Lower lobe of right lung (tissue), 2 donors: ENCODE results near the gene APLN. TPM values are rescaled to one million over a fixed set of nuclear protein-coding genes. Genes with fewer than 3 reads are reported as not detected.

Experiments used
- ATAC-seq, 2 donors: fragments of 200-7000 bp; cut with Tn5 transposase; one replicate each; pipeline ENCODE4 v1.9.1; 2020 to 2022; ENCODE audit warnings: mild to moderate bottlenecking in 2 of 2, moderate library complexity in 2 of 2
- DNase-seq: peaks from one replicate; pipeline ENCODE4 v3.0.0-alpha.2; 2020
- H3K27ac ChIP-seq: fragments of 200-600 bp; one replicate; pipeline ENCODE4 v1.8.0; 2022
- H3K27me3 ChIP-seq: fragments of 200-600 bp; one replicate; pipeline ENCODE4 v1.8.0; 2022; ENCODE audit warnings: low read depth
- H3K36me3 ChIP-seq: fragments of 200-600 bp; one replicate; pipeline ENCODE4 v1.8.0; 2022; ENCODE audit warnings: mild to moderate bottlenecking
- H3K4me1 ChIP-seq: fragments of 200-600 bp; one replicate; pipeline ENCODE4 v1.8.0; 2022
- H3K4me3 ChIP-seq: fragments of 200-600 bp; one replicate; pipeline ENCODE4 v1.8.0; 2022; ENCODE audit warnings: mild to moderate bottlenecking
- H3K9me3 ChIP-seq: fragments of 200-600 bp; one replicate; pipeline ENCODE4 v1.8.0; 2022
- CTCF ChIP-seq: fragments of 200-600 bp; IDR thresholded peaks from one replicate; pipeline ENCODE4 v1.8.0; 2022; ENCODE audit warnings: antibody characterized with exemption, mild to moderate bottlenecking
- intact Hi-C: fragments of 100-400 bp; cut with DNase I; formaldehyde crosslinking; loops from one replicate; pipeline ENCODE4 v1.11.0; 2022
- total RNA-seq: library from RNA; stranded (reverse); fragmentation: NEBNext Ultra II Directional; extraction: Animal tissue kit (Norgen Biotek cat#: 25700); gene quantifications from one replicate; pipeline ENCODE4 v1.2.1, GENCODE V29; 2021
- donor health status: DM: no; HTN: yes; CAD: no; lungs with severe emphysema.

Gene APLN
- total RNA-seq, 1 donor from 2014 or later: 4.2 TPM

GRCh38 chrX:129634541-129634940 is 20.2 kb downstream of the APLN start:
- no peaks in the 10 kb centered on the region for H3K9me3 ChIP-seq
- DNase-seq (no peak), ATAC-seq (no peak)
- no peak overlapping the region for H3K4me3 ChIP-seq
- no peaks in the 10 kb centered on the region for H3K27me3 ChIP-seq
- H3K27ac ChIP-seq: no peak overlapping the region
- no peaks in the 10 kb centered on the region for H3K4me1 ChIP-seq
- no peaks in the 10 kb centered on the region for H3K36me3 ChIP-seq
- TF ChIP-seq CTCF: no peak
- intact Hi-C loops: no loop called here

DNA sequence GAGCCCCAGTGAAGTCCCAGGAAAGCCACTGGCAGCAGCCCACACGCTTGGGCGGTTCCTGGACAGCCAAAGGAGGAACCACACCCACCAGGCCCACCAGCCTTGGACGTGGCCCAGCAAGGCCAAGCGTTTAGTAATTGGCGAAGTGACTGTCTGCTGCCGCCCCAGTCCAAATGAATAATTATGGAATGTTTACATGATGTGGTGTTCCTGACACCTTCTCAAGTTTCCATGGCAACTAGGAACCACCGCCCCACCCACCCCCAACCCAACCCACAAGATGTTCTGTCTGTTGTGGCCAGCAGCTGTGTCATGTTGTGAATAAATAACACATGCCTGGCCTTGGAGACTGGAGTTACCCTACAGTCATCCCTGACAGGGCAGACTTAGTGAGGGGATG is 22.3 kb downstream of the APLN start:
- ATAC-seq: no peak
- Histone ChIP-seq H3K4me3 (no peak overlapping the region), H3K27me3 (no peaks in the 10 kb centered on the region), H3K36me3 (no peaks in the 10 kb centered on the region), H3K27ac (no peak overlapping the region), H3K9me3 (no peaks in the 10 kb centered on the region), H3K4me1 (no peaks in the 10 kb centered on the region)
- intact Hi-C loops: no loop called here
- no peak for TF ChIP-seq CTCF
- no peak for DNase-seq

DNA sequence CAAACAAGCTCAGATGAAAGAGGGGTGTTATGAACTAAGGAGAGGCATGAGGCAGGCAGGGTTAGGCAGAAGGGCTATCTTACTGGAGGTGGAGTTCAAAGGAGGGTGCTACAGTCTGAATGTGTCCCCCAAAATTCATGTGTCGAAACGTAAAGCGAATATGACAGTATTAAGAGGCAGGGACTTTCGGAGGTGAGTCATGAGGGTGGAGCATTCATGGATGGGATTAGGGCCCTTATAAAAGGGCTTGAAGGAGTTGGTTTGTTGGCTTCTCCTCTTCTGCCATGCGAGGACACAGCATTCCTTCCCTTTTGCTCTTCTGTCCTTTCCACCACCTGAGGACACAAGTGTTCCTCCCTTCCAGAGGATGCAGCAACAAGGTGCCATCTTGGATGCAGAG is 22.9 kb downstream of the APLN start:
- Histone ChIP-seq H3K9me3 (no peaks in the 10 kb centered on the region), H3K27me3 (no peaks in the 10 kb centered on the region), H3K4me1 (no peaks in the 10 kb centered on the region), H3K27ac (no peak overlapping the region), H3K36me3 (no peaks in the 10 kb centered on the region), H3K4me3 (no peak overlapping the region)
- no peak for TF ChIP-seq CTCF
- intact Hi-C loops: no loop called here
- DNase-seq (no peak), ATAC-seq (no peak)

- intact Hi-C loops: no loop called here
- no peaks in the 10 kb centered on the region for H3K9me3 ChIP-seq
- ATAC-seq: no peak
- DNase-seq: no peak
- no peak overlapping the region for H3K4me3 ChIP-seq
- H3K27ac ChIP-seq: no peak overlapping the region
- TF ChIP-seq CTCF: no peak
- no peaks in the 10 kb centered on the region for H3K36me3 ChIP-seq
- H3K27me3 ChIP-seq: no peaks in the 10 kb centered on the region
- no peaks in the 10 kb centered on the region for H3K4me1 ChIP-seq
These were observed 24.9 kb downstream of the APLN start for GRCh38 chrX:129629837-129630236.

- intact Hi-C loops: no loop called here
- Histone ChIP-seq H3K4me1 (no peaks in the 10 kb centered on the region), H3K36me3 (no peaks in the 10 kb centered on the region), H3K9me3 (no peaks in the 10 kb centered on the region), H3K27me3 (no peaks in the 10 kb centered on the region), H3K4me3 (no peak overlapping the region), H3K27ac (no peak overlapping the region)
- no peak for TF ChIP-seq CTCF
- no peak for DNase-seq
- no peak for ATAC-seq
These were observed 28.7 kb downstream of the APLN start for GRCh38 chrX:129626026-129626425.

GRCh38 chrX:129622757-129623301 is 31.9 kb downstream of the APLN start:
- no peak overlapping the region for H3K4me3 ChIP-seq
- ATAC-seq (no peak), DNase-seq (no peak)
- intact Hi-C loops: no loop called here
- no peaks in the 10 kb centered on the region for H3K4me1 ChIP-seq
- no peaks in the 10 kb centered on the region for H3K36me3 ChIP-seq
- H3K27me3 ChIP-seq: no peaks in the 10 kb centered on the region
- H3K9me3 ChIP-seq: no peaks in the 10 kb centered on the region
- TF ChIP-seq CTCF: no peak
- H3K27ac ChIP-seq: no peak overlapping the region
